Measurements from ENCODE around the gene ANKRD39. TPM values are rescaled to one million over a fixed set of nuclear protein-coding genes. Genes with fewer than 3 reads are reported as not detected.

Gene ANKRD39
- total and polyA plus RNA-seq, 9 of the 15 experiments (the other 6 are each of a cell fraction or from before 2014, with no cell fraction given) = 8.2 to 33.1 (median 23.8) TPM

GRCh38 chr2:96844405-96844808, 13.4 kb downstream of the ANKRD39 start:
- BruUV-seq (replicated peaks) = no TSS peak
- intact Hi-C loops (cut with micrococcal nuclease) = no loop called here
- Histone ChIP-seq H4K20me1 (replicated peaks; ENCODE audit: control insufficient read depth, insufficient read depth, low read length) (no peaks in the 10 kb centered on the region), H3K4me2 (ENCODE audit: insufficient read depth, low read length) (no peak overlapping the region), H3K9me1 (ENCODE audit: control insufficient read depth, insufficient read depth, low read length) (no peaks in the 10 kb centered on the region), H3K27ac (ENCODE audit: extremely low read depth, low read depth, low read length) (no peak overlapping the region), H3K4me3 (no peak overlapping the region), H3K79me2 (ENCODE audit: control insufficient read depth, insufficient read depth, low read length) (no peaks in the 10 kb centered on the region), H3K27me3 (ENCODE audit: control insufficient read depth in 2 of 2, insufficient read depth in 2 of 2, low read length in 2 of 2) (no peaks in the 10 kb centered on the region), H3K9ac (ENCODE audit: insufficient read depth in 1 of 2, low read depth in 2 of 2, low read length in 2 of 2) (peak overlapping the region in 1 of 2 experiments; percentile 41; a peak in 2 of 4 replicates), H3K4me1 (replicated peaks in 1 of 2; ENCODE audit: control insufficient read depth in 2 of 2, insufficient read depth in 2 of 2, low read length in 2 of 2) (peaks cover 0 to 21% of the 10 kb centered on the region in 2 experiments; a peak in 2 of 5 replicates), H3K36me3 (ENCODE audit: control insufficient read depth, insufficient read depth, low read length) (peaks cover 42% of the 10 kb centered on the region; the same call in 2 of the 3 replicates), H3K9me3 (replicated peaks; ENCODE audit: control insufficient read depth, insufficient read depth, low read depth, low read length) (no peaks in the 10 kb centered on the region), H2AFZ (ENCODE audit: low read depth, low read length) (no peak overlapping the region)
- DNase-seq (ENCODE audit: extremely low read depth in 1 of 4, low spot score in 3 of 4) (no peak), ATAC-seq (peak; percentile 41), FAIRE-seq (no peak)
- peak; percentile 62; the same call in 1 of the 2 replicates for TF ChIP-seq POLR2G (IDR thresholded peaks at IDR 0.05; ENCODE audit: low read depth, low read length)
- TF ChIP-seq PTBP1 (IDR thresholded peaks at IDR 0.05; ENCODE audit: low read depth, low read length) = peak; percentile 99
- no peak for TF ChIP-seq USF1 (CRISPR knock-in tag; IDR thresholded peaks at IDR 0.05)
- peak; percentile 98 for TF ChIP-seq MIER1 (IDR thresholded peaks at IDR 0.05; ENCODE audit: low read depth)
- TF ChIP-seq ZNF551 (CRISPR knock-in tag; IDR thresholded peaks at IDR 0.05) = no peak
- TF ChIP-seq USF2 (CRISPR knock-in tag; IDR thresholded peaks at IDR 0.05) = peak; percentile 17; the same call in 1 of the 2 replicates
- TF ChIP-seq BHLHE40 (IDR thresholded peaks at IDR 0.05; ENCODE audit: low read length) = peak; percentile 60
- ChIA-PET CTCF (ENCODE audit: low intra/inter-chr PET ratio) (no interaction called here), POLR2A (interaction anchor here (0.6 to 1.9 kb wide), 6 partner anchors 9 to 475 kb away, joined by 3 to 6 read pairs (median 4); partner anchors contain the start of gene ANKRD39)
- 79% methylated on average over 13 of the region's 17 CpGs for WGBS (ENCODE audit: insufficient coverage, low coverage, missing lambda C conversion rate)
- in situ Hi-C loops (cut with MboI) = no loop called here

Measured in K562 (cell line).